HG03025 (cell line): ENCODE results near the gene CILP2.

Experiments used
- ATAC-seq: cut with Tn5 transposase; IDR thresholded peaks from one replicate; pipeline ENCODE4 v1.9.1; 2021; ENCODE audit warnings: mild to moderate bottlenecking, moderate library complexity; ENCODE audit not compliant: unreplicated experiment, low FRiP score

Gene CILP2

DNA sequence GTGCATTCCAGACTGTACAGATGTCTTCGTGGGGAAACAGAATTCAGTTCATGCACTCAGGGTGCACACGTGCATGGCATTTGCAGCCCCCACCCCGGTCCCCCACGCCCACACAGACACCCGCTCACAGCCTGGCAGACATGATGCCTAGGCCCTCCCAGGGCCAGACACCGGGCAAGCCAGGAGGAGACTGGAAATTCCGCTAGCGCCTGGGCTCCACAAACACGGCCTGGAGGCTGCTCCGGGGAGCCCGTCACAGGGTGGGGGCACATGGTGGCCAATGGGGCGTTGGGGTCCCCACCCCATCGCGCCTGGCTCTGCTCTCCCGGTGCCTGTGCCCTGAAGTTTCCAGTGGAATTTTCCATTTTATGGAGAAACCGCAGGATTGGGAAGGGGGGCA is 3.6 kb downstream of the CILP2 start:
- ATAC-seq = no peak

- no peak for ATAC-seq
Measured at GRCh38 chr19:19542507-19542906, 4.4 kb downstream of the CILP2 start.

- no peak for ATAC-seq
Measured at GRCh38 chr19:19543101-19543500, 5.0 kb downstream of the CILP2 start.

- no peak for ATAC-seq
Measured at GRCh38 chr19:19543640-19544039, 5.6 kb downstream of the CILP2 start.

GRCh38 chr19:19544257-19544953 is 6.3 kb downstream of the CILP2 start:
- no peak for ATAC-seq

GRCh38 chr19:19544954-19545591 is 7.0 kb downstream of the CILP2 start:
- no peak for ATAC-seq

- ATAC-seq = no peak
Measured at GRCh38 chr19:19545707-19546106, 7.6 kb downstream of the CILP2 start.

- ATAC-seq = no peak
Measured at GRCh38 chr19:19546751-19547162, 8.7 kb downstream of the CILP2 start.

DNA sequence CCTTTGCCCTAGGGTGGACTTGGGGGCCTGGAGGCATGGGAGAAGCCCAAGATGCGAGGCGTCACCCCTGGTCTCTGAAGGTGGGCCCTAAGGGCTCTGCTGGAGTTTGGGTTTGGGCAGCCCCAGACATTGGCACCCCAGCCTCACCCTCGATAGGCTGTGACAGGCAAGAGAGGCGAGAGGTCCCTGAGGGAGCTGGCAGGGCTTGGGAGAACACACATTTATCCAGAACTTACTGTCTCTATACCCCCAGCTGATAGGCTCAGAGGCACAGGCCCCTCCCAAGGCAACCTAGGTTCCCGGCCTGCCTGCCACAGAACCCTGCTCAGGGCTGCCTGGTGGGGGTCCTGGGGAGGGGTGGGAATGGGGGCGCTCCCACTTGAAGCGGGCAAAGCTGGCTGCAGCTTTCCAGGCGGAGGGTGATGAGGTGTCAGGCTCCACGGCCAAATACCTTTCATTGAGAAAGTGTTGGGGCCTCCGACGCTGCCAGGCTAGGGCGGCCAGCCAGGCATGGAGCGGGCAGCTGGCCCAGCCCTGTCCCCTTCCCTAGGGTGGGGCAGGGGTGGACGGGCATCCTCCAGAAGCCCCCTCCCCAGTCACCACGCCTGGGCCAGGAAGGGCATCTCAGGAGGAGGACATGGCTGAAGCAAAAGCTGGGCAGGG is 9.7 kb downstream of the CILP2 start:
- ATAC-seq = no peak

- no peak for ATAC-seq
Measured at GRCh38 chr19:19548915-19549759, 11.1 kb downstream of the CILP2 start.

GRCh38 chr19:19549804-19550464 is 11.9 kb downstream of the CILP2 start:
- ATAC-seq = no peak

GRCh38 chr19:19550485-19550929 is 12.4 kb downstream of the CILP2 start:
- no peak for ATAC-seq

DNA sequence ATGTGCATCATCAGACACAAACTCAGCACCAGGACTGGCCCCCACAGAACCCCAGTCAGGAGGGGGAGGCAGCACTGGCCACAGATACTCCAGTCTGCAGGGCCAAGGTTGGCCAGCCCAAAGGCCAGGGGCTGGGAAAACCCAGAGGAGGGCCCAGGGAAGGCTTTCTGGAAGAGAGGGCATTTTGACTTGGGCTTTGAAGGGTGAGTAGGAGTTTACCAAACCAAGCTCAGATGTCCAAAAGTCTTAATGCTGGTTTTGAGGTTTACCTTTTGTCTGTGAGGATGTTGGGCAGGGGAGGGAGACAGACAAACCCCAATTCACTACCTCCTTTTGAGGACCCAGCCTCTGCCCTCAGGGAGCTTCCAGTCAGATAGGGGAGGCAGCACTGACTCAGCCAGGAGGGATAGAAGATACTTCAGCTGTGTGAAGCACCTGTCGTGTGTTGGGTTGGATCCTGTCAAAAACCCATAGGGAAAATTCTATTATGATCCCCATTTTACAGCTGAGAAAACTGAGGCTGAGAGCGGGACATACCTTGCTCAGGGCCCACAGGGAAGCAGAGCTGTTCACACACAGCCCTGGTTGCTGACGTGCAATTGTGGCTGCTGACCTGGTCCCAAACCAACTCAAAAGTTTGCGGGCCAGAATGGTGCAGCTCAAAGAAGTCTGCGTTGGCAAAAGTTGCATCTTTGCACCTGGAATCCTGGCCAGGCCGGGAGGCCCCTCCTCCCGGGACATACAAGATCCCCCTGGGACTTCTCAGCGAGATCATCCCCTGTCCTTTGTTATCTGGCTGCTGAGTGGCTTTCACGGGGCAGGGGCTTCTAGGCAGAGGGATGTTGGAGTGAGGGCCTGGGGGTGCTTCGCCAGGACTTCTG is 13.1 kb downstream of the CILP2 start:
- ATAC-seq = no peak

DNA sequence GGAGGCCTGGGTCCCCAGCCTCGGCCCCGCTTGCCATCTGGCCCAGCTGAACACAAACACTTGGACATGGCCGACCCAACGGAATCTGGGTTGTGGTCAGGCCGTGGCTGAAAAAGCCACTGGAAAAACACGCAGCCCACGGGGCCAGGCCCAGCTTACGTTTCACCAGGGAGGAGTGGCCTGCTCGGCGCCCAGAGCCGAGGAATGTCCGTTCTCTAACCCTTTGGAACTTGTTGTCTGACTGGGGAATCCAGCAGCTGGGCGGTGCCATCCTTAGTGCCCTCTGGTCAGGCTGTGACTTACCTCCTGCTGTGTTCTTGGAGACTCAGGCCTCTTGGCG is 13.8 kb downstream of the CILP2 start:
- ATAC-seq = no peak

GRCh38 chr19:19552798-19553197 is 14.7 kb downstream of the CILP2 start:
- no peak for ATAC-seq

- no peak for ATAC-seq
Measured at GRCh38 chr19:19553670-19554069, 15.6 kb downstream of the CILP2 start.

- ATAC-seq = no peak
Measured at GRCh38 chr19:19554074-19555023, 16.3 kb downstream of the CILP2 start.

- no peak for ATAC-seq
Measured at GRCh38 chr19:19558055-19558454, 20.0 kb downstream of the CILP2 start.
